ENCODE data around the gene STARD13.

DNA sequence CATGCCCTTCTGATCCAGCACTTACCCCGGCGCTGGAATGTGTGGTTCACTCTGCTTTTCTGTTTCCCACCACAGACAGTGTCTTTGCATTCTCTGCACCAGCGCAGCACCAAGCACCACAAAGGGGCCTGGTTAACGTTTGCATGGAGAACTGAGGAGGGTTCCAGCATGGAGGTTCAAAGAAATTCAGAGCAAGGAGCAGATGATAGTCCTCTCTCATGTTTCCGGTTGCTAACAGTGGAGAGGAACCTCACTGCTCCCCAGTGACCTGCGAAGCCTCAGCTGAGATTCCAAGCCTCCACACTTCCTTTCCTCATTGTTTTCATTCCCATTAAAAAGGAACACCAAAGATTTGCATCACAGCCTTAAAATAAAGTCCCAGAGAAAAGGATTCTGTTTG is 99.7 kb downstream of the STARD13 start:
- TF ChIP-seq, protein P1, sequence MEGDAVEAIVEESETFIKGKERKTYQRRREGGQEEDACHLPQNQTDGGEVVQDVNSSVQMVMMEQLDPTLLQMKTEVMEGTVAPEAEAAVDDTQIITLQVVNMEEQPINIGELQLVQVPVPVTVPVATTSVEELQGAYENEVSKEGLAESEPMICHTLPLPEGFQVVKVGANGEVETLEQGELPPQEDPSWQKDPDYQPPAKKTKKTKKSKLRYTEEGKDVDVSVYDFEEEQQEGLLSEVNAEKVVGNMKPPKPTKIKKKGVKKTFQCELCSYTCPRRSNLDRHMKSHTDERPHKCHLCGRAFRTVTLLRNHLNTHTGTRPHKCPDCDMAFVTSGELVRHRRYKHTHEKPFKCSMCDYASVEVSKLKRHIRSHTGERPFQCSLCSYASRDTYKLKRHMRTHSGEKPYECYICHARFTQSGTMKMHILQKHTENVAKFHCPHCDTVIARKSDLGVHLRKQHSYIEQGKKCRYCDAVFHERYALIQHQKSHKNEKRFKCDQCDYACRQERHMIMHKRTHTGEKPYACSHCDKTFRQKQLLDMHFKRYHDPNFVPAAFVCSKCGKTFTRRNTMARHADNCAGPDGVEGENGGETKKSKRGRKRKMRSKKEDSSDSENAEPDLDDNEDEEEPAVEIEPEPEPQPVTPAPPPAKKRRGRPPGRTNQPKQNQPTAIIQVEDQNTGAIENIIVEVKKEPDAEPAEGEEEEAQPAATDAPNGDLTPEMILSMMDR (IDR thresholded peaks at IDR 0.05), result no peak
- TF ChIP-seq POLR2A (IDR thresholded peaks at IDR 0.05), result no peak

All from right lobe of liver (tissue), 4 donors.